Body of pancreas (tissue), 4 donors: ENCODE data around the gene EYA2. TPM values are rescaled to one million over a fixed set of nuclear protein-coding genes. Genes with fewer than 3 reads are reported as not detected.

Experiments used
- ATAC-seq: fragments of 150-250 bp; one replicate; pipeline ENCODE4 v1.9.1; 2016
- DNase-seq, 4 donors: peaks; one replicate each; pipeline ENCODE4 v3.0.0-alpha.2; 2019
- H3K27ac ChIP-seq, 4 donors: fragments of 200-600 bp; sonication (generic); 1 replicate in 3 of 4; 2 replicates in 1 of 4; pipeline versions ENCODE4 v1.5.1 to v1.6.1; 2016 to 2019; ENCODE audit warnings: mild to moderate bottlenecking in 1 of 4, mixed read lengths in 1 of 4, moderate library complexity in 1 of 4
- H3K27me3 ChIP-seq, 2 donors: fragments of 200-600 bp; sonication (generic); one replicate each; pipeline ENCODE4 v1.6.0; 2016; ENCODE audit warnings: mild to moderate bottlenecking in 1 of 2
- H3K36me3 ChIP-seq, 2 donors: fragments of 200-600 bp; sonication (generic); replicated peaks in 1 of 2; 2 replicates each; pipeline ENCODE4 v1.5.1; 2016; ENCODE audit warnings: low read depth in 2 of 2; ENCODE audit not compliant: insufficient read depth in 1 of 2
- H3K4me1 ChIP-seq: fragments of 200-600 bp; sonication (generic); one replicate; pipeline ENCODE4 v1.6.0; 2016
- H3K4me3 ChIP-seq, 2 donors: fragments of 200-600 bp; sonication (generic); 1 replicate in 1 of 2; 2 replicates in 1 of 2; pipeline ENCODE4 v1.5.1; 2016 to 2019
- H3K9me3 ChIP-seq, 3 donors: fragments of 200-600 bp; sonication (generic); 1 replicate in 2 of 3; 2 replicates in 1 of 3; pipeline ENCODE4 v1.5.1; 2016
- POLR2A ChIP-seq, 3 donors: fragments of 450-650 bp; IDR thresholded peaks; one replicate each; pipeline ENCODE4 v1.6.1; 2016; ENCODE audit warnings: antibody characterized with exemption in 3 of 3, mild to moderate bottlenecking in 2 of 3
- WGBS, 2 donors: methylation state at CpG; one replicate each; pipeline ENCODE4 v1.1.5; 2017; 5-methylcytosine and 5-hydroxymethylcytosine counted together
- intact Hi-C: fragments of 100-400 bp; cut with DNase I; formaldehyde crosslinking; loops from one replicate; pipeline ENCODE4 v1.15.1; 2023
- total RNA-seq, 2 donors: library from RNA; depleted of rRNA; stranded (reverse); fragments of >200 nt; gene quantifications; one replicate each; pipeline ENCODE4 v1.1.0, GENCODE V29; 2016
- TF ChIP-seq, protein P1 (sequence below), 7 experiments: fragments of 450-650 bp in 4 of 7; fragments of 200-600 bp in 3 of 7; sonication (generic) in 3 of 7; IDR thresholded peaks; one replicate each; pipeline ENCODE4 v1.5.1; 2016 to 2019; ENCODE audit warnings: antibody characterized with exemption in 7 of 7

The EYA2 gene
- total RNA-seq, 2 donors from 2014 or later = 0.52 to 3.6 TPM

DNA sequence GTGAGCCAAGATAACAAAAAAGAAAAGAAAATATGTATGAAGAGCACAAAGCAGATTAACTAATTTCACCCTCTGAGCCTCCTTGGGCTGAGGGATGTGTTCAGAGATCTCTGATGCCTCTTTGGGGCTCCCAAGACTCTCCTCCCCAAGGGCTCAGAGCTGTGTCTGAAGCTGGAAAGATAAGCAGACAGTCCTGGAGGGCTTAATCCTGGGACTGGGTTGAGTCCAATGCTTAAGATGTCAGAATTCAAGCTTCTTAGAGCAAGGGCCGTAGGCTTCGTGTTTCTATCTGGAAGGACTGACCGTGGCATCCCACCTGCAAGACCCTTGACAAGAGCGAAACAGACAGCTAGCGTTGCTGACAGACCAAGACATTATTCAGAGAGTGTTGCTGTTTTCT lies 232.9 kb downstream of the EYA2 start:
- no peak for TF ChIP-seq POLR2A (IDR thresholded peaks at IDR 0.05)
- TF ChIP-seq, protein P1, sequence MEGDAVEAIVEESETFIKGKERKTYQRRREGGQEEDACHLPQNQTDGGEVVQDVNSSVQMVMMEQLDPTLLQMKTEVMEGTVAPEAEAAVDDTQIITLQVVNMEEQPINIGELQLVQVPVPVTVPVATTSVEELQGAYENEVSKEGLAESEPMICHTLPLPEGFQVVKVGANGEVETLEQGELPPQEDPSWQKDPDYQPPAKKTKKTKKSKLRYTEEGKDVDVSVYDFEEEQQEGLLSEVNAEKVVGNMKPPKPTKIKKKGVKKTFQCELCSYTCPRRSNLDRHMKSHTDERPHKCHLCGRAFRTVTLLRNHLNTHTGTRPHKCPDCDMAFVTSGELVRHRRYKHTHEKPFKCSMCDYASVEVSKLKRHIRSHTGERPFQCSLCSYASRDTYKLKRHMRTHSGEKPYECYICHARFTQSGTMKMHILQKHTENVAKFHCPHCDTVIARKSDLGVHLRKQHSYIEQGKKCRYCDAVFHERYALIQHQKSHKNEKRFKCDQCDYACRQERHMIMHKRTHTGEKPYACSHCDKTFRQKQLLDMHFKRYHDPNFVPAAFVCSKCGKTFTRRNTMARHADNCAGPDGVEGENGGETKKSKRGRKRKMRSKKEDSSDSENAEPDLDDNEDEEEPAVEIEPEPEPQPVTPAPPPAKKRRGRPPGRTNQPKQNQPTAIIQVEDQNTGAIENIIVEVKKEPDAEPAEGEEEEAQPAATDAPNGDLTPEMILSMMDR (IDR thresholded peaks at IDR 0.05) = no peak
- intact Hi-C loops = no loop called here
- peaks cover 15% of the 10 kb centered on the region for H3K4me1 ChIP-seq
- WGBS, 2 donors = 88 to 90% methylated on average over 5 of the region's 5 CpGs
- ATAC-seq = no peak
- no peak overlapping the region for H3K4me3 ChIP-seq
- no peaks in the 10 kb centered on the region for H3K27me3 ChIP-seq
- no peaks in the 10 kb centered on the region for H3K9me3 ChIP-seq
- H3K27ac ChIP-seq = no peak overlapping the region
- no peaks in the 10 kb centered on the region for H3K36me3 ChIP-seq
- DNase-seq = no peak

GRCh38 chr20:47127999-47128398 lies 233.4 kb downstream of the EYA2 start:
- TF ChIP-seq POLR2A (IDR thresholded peaks at IDR 0.05) = no peak
- TF ChIP-seq, protein P1 (IDR thresholded peaks at IDR 0.05) = no peak
- ATAC-seq (no peak), DNase-seq (no peak)
- Histone ChIP-seq H3K36me3 (no peaks in the 10 kb centered on the region), H3K27me3 (no peaks in the 10 kb centered on the region), H3K4me1 (peaks cover 15% of the 10 kb centered on the region), H3K9me3 (no peaks in the 10 kb centered on the region), H3K27ac (no peak overlapping the region), H3K4me3 (no peak overlapping the region)
- intact Hi-C loops = no loop called here
- 18 to 27% methylated on average over 6 of the region's 6 CpGs for WGBS, 2 donors

DNA sequence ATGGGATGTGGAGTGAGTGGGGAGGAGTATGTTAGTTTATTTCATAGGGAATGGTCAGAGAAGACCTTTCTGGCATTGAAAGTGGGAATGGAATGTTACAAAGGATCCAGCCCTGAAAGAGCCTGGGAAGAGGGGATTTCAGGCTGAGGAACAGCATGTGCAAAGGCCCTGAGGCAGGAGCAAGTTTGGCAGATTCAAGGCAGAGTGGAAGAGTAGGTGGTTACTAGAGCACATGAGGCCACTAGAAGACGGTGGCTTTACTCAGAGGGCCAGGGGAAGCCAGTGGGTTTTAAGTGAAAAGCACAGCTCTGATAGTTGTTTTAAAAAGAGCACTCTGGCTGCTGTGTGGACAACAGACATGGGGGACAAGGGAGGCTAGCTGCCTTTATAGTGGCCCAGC lies 234.7 kb downstream of the EYA2 start:
- no peaks in the 10 kb centered on the region for H3K9me3 ChIP-seq
- 71 to 92% methylated on average over 1 of the region's 1 CpG for WGBS, 2 donors
- no peaks in the 10 kb centered on the region for H3K27me3 ChIP-seq
- no peak for ATAC-seq
- peaks cover 15% of the 10 kb centered on the region for H3K4me1 ChIP-seq
- no peak for DNase-seq
- intact Hi-C loops = no loop called here
- TF ChIP-seq, protein P1 (IDR thresholded peaks at IDR 0.05) = no peak
- no peak for TF ChIP-seq POLR2A (IDR thresholded peaks at IDR 0.05)
- no peak overlapping the region for H3K27ac ChIP-seq
- no peak overlapping the region for H3K4me3 ChIP-seq
- H3K36me3 ChIP-seq = no peaks in the 10 kb centered on the region

DNA sequence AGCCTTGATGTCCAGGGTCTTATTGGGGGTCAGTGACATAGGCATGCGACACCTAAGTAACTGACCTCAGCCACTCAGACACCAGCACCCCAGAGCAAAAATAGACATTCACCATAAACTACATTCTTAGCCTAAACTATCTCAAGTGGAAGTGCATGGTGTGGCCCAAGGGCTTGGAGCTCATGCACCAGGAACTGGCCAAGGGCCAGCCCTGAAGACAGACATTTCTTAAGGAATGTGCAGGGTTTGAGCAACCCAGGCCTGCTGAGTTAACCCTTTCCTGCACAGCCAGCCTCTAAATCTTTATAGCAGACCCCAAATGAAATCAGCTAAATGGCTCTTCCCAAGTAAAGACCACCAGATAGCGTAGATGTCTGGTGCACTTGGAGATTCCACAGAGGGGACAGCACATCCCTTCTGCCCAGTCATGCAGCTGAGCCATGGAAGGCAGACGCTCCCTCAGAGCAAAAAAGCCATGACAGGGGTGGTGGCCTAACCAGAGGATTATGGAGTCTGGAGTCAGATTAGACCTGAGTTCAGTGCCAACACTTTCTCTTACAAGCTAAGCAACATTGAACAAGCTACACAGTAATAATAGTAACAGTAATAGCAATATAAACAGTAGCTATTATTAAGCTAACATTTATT lies 239.3 kb downstream of the EYA2 start:
- H3K9me3 ChIP-seq = no peaks in the 10 kb centered on the region
- no peak overlapping the region for H3K27ac ChIP-seq
- 74 to 84% methylated on average over 3 of the region's 3 CpGs for WGBS, 2 donors
- DNase-seq (no peak), ATAC-seq (no peak)
- TF ChIP-seq, protein P1 (IDR thresholded peaks at IDR 0.05) = no peak
- TF ChIP-seq POLR2A (IDR thresholded peaks at IDR 0.05) = no peak
- no peaks in the 10 kb centered on the region for H3K36me3 ChIP-seq
- H3K4me3 ChIP-seq = no peak overlapping the region
- intact Hi-C loops = no loop called here
- H3K4me1 ChIP-seq = no peaks in the 10 kb centered on the region
- H3K27me3 ChIP-seq = no peaks in the 10 kb centered on the region

DNA sequence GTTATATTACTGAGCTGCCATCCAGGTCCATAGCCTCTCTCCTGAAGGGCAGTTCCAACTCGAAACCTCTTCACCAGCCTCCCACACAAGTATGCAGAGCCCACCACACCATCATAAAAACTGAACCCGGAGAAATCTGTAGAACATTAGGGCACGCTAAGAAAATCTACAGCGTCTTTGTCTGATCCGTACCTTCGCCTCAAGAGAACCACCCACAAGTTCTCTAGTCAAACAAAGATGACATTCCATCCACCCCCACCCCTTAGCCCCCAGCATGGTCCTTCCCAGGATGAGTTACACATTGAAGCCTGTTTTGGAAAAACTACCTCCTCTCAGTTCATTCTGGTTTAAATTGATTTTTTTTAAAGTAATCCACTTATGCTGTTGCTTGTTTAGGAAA lies 242.1 kb downstream of the EYA2 start:
- intact Hi-C loops = no loop called here
- Histone ChIP-seq H3K4me3 (no peak overlapping the region), H3K27ac (no peak overlapping the region), H3K9me3 (no peaks in the 10 kb centered on the region), H3K4me1 (no peaks in the 10 kb centered on the region), H3K27me3 (no peaks in the 10 kb centered on the region), H3K36me3 (no peaks in the 10 kb centered on the region)
- TF ChIP-seq, protein P1 (IDR thresholded peaks at IDR 0.05) = no peak
- TF ChIP-seq POLR2A (IDR thresholded peaks at IDR 0.05) = no peak
- 65 to 77% methylated on average over 6 of the region's 6 CpGs for WGBS, 2 donors
- no peak for ATAC-seq
- no peak for DNase-seq
